ENCODE measurements around the gene VWA5B2. TPM values are rescaled to one million over a fixed set of nuclear protein-coding genes. Genes with fewer than 3 reads are reported as not detected.

Gene VWA5B2
- total RNA-seq, 1 donor from 2014 or later, result not detected

- TF ChIP-seq CTCF (IDR thresholded peaks at IDR 0.05; ENCODE audit: insufficient read depth, low read length, poor library complexity, severe bottlenecking), result no peak
- peaks cover 13% of the 10 kb centered on the region for H3K36me3 ChIP-seq (ENCODE audit: control insufficient read depth, insufficient read depth, low read length)
- H3K27me3 ChIP-seq (ENCODE audit: control insufficient read depth, insufficient read depth, low read length), result no peaks in the 10 kb centered on the region
- no peak overlapping the region for H3K4me3 ChIP-seq (ENCODE audit: low read depth, low read length)
- DNase-seq (ENCODE audit: low read depth), result no peak
Observed at GRCh38 chr3:184192889-184193288, 36.5 kb upstream of the VWA5B2 start.

- peaks cover 13% of the 10 kb centered on the region for H3K36me3 ChIP-seq (ENCODE audit: control insufficient read depth, insufficient read depth, low read length)
- TF ChIP-seq CTCF (IDR thresholded peaks at IDR 0.05; ENCODE audit: insufficient read depth, low read length, poor library complexity, severe bottlenecking), result no peak
- no peak overlapping the region for H3K4me3 ChIP-seq (ENCODE audit: low read depth, low read length)
- H3K27me3 ChIP-seq (ENCODE audit: control insufficient read depth, insufficient read depth, low read length), result no peaks in the 10 kb centered on the region
- no peak for DNase-seq (ENCODE audit: low read depth)
Observed at GRCh38 chr3:184193991-184194539, 35.3 kb upstream of the VWA5B2 start.

GRCh38 chr3:184196536-184196935, 32.8 kb upstream of the VWA5B2 start:
- no peak for TF ChIP-seq CTCF (IDR thresholded peaks at IDR 0.05; ENCODE audit: insufficient read depth, low read length, poor library complexity, severe bottlenecking)

GRCh38 chr3:184198509-184198908, 30.9 kb upstream of the VWA5B2 start:
- DNase-seq (ENCODE audit: low read depth), result no peak

More at GRCh38 chr3:184196536-184196935, 32.8 kb upstream of the VWA5B2 start:
- H3K27me3 ChIP-seq (ENCODE audit: control insufficient read depth, insufficient read depth, low read length), result no peaks in the 10 kb centered on the region
- no peak for DNase-seq (ENCODE audit: low read depth)
- no peak overlapping the region for H3K4me3 ChIP-seq (ENCODE audit: low read depth, low read length)
- H3K36me3 ChIP-seq (ENCODE audit: control insufficient read depth, insufficient read depth, low read length), result peaks cover 6% of the 10 kb centered on the region

GRCh38 chr3:184200825-184201224, 28.6 kb upstream of the VWA5B2 start:
- Histone ChIP-seq H3K36me3 (ENCODE audit: control insufficient read depth, insufficient read depth, low read length) (no peaks in the 10 kb centered on the region), H3K4me3 (ENCODE audit: low read depth, low read length) (no peak overlapping the region), H3K27me3 (ENCODE audit: control insufficient read depth, insufficient read depth, low read length) (no peaks in the 10 kb centered on the region)
- no peak for DNase-seq (ENCODE audit: low read depth)
- TF ChIP-seq CTCF (IDR thresholded peaks at IDR 0.05; ENCODE audit: insufficient read depth, low read length, poor library complexity, severe bottlenecking), result no peak

More at GRCh38 chr3:184198509-184198908, 30.9 kb upstream of the VWA5B2 start:
- no peak for TF ChIP-seq CTCF (IDR thresholded peaks at IDR 0.05; ENCODE audit: insufficient read depth, low read length, poor library complexity, severe bottlenecking)
- Histone ChIP-seq H3K36me3 (ENCODE audit: control insufficient read depth, insufficient read depth, low read length) (peaks cover 2% of the 10 kb centered on the region), H3K27me3 (ENCODE audit: control insufficient read depth, insufficient read depth, low read length) (no peaks in the 10 kb centered on the region), H3K4me3 (ENCODE audit: low read depth, low read length) (no peak overlapping the region)

GRCh38 chr3:184203526-184203925, 25.9 kb upstream of the VWA5B2 start:
- no peaks in the 10 kb centered on the region for H3K36me3 ChIP-seq (ENCODE audit: control insufficient read depth, insufficient read depth, low read length)
- TF ChIP-seq CTCF (IDR thresholded peaks at IDR 0.05; ENCODE audit: insufficient read depth, low read length, poor library complexity, severe bottlenecking), result no peak
- H3K4me3 ChIP-seq (ENCODE audit: low read depth, low read length), result no peak overlapping the region
- peaks cover 6% of the 10 kb centered on the region for H3K27me3 ChIP-seq (ENCODE audit: control insufficient read depth, insufficient read depth, low read length)
- DNase-seq (ENCODE audit: low read depth), result no peak
